PC-3 (cell line): ENCODE measurements around the gene FUT2.

ENCODE experiments used
- EZH2phosphoT487 ChIP-seq: fragments of 300-600 bp; sonication (generic); IDR thresholded peaks from 2 replicates; pipeline ENCODE4 v1.6.1; 2018; ENCODE audit warnings: mild to moderate bottlenecking, antibody characterized with exemption, low read length, borderline replicate concordance
- TF ChIP-seq, protein P1 (sequence below): fragments of 300-600 bp; sonication (generic); conservative IDR thresholded peaks from 2 replicates; pipeline ENCODE4 v1.5.1; 2017; ENCODE audit warnings: antibody characterized with exemption, low read depth, mild to moderate bottlenecking, low read length

GRCh38 chr19:48689449-48689848 lies 6.3 kb upstream of the FUT2 start:
- no peak for TF ChIP-seq EZH2phosphoT487
- TF ChIP-seq, protein P1, sequence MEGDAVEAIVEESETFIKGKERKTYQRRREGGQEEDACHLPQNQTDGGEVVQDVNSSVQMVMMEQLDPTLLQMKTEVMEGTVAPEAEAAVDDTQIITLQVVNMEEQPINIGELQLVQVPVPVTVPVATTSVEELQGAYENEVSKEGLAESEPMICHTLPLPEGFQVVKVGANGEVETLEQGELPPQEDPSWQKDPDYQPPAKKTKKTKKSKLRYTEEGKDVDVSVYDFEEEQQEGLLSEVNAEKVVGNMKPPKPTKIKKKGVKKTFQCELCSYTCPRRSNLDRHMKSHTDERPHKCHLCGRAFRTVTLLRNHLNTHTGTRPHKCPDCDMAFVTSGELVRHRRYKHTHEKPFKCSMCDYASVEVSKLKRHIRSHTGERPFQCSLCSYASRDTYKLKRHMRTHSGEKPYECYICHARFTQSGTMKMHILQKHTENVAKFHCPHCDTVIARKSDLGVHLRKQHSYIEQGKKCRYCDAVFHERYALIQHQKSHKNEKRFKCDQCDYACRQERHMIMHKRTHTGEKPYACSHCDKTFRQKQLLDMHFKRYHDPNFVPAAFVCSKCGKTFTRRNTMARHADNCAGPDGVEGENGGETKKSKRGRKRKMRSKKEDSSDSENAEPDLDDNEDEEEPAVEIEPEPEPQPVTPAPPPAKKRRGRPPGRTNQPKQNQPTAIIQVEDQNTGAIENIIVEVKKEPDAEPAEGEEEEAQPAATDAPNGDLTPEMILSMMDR, result no peak
